Right lobe of liver (tissue), 6 donors: ENCODE measurements around the gene GTSE1. TPM values are rescaled to one million over a fixed set of nuclear protein-coding genes. Genes with fewer than 3 reads are reported as not detected.
A peak's percentile ranks its signal among the peaks of the same experiment; 100 is the strongest.

Source experiments
- ATAC-seq, 4 donors: fragments of 200-7000 bp; cut with Tn5 transposase; one replicate each; pipeline ENCODE4 v1.9.1; 2020; ENCODE audit warnings: mild to moderate bottlenecking in 4 of 4, moderate library complexity in 4 of 4
- DNase-seq, 3 donors: peaks; one replicate each; pipeline ENCODE4 v3.0.0-alpha.2; 2020
- H3K27ac ChIP-seq, 3 donors: fragments of 200-600 bp; one replicate each; pipeline ENCODE4 v1.8.0; 2022
- H3K27me3 ChIP-seq, 2 donors: fragments of 200-600 bp; one replicate each; pipeline ENCODE4 v1.8.0; 2022
- H3K36me3 ChIP-seq, 4 donors: fragments of 200-600 bp; sonication (generic) in 1 of 4; one replicate each; pipeline versions ENCODE4 v1.5.1 to v1.8.0; 2017 to 2022; ENCODE audit warnings: control low read depth in 1 of 4
- H3K4me1 ChIP-seq, 4 donors: fragments of 200-600 bp; sonication (generic) in 1 of 4; one replicate each; pipeline versions ENCODE4 v1.5.1 to v1.8.0; 2017 to 2022; ENCODE audit warnings: control low read depth in 1 of 4
- H3K4me3 ChIP-seq, 3 donors: fragments of 200-600 bp; one replicate each; pipeline ENCODE4 v1.8.0; 2022
- H3K9me3 ChIP-seq, 4 donors: fragments of 200-600 bp; sonication (generic) in 1 of 4; one replicate each; pipeline versions ENCODE4 v1.5.1 to v1.8.0; 2017 to 2022; ENCODE audit warnings: control low read depth in 1 of 4
- POLR2A ChIP-seq: fragments of 450-650 bp; IDR thresholded peaks from one replicate; pipeline ENCODE4 v1.6.1; 2017; ENCODE audit warnings: antibody characterized with exemption, mild to moderate bottlenecking
- WGBS: methylation state at CpG from one replicate; pipeline ENCODE4 v1.1.6; 2018; ENCODE audit warnings: low coverage, low lambda C conversion rate; ENCODE audit not compliant: insufficient coverage; ENCODE audit errors: missing lambda C conversion rate; 5-methylcytosine and 5-hydroxymethylcytosine counted together
- intact Hi-C, 2 donors: fragments of 100-400 bp; cut with DNase I; formaldehyde crosslinking; loops; one replicate each; pipeline versions ENCODE4 v1.11.2 to v1.14.1; 2022
- total RNA-seq, 6 experiments: library from RNA; depleted of rRNA in 2 of 6; stranded (reverse); fragments of >200 nt in 2 of 6; fragmentation: NEBNext Ultra II Directional in 3 of 6; extraction: Animal tissue kit (Norgen Biotek cat#: 25700) in 3 of 6; gene quantifications; one replicate each; pipeline versions ENCODE4 v1.1.0 to v1.2.4, GENCODE V29; 2016 to 2023
- TF ChIP-seq, protein P1 (sequence below), 4 donors: fragments of 200-600 bp in 3 of 4; fragments of 450-650 bp in 1 of 4; IDR thresholded peaks; one replicate each; pipeline versions ENCODE4 v1.5.1 to v1.8.0; 2016 to 2022; ENCODE audit warnings: antibody characterized with exemption in 4 of 4, mild to moderate bottlenecking in 2 of 4
- donor health status: DM: no; HTN: yes; CAD: no.
- donor health status: DM: no; HTN: no; CAD: no.
- donor health status: DM: no; HTN: no; CAD: no.
- donor health status: DM: no; HTN: yes; CAD: no.
- donor health status: DM: no; HTN: yes; CAD: no.

The GTSE1 gene
- total RNA-seq, 6 experiments from 2014 or later = 0.15 to 0.84 (median 0.52) TPM

DNA sequence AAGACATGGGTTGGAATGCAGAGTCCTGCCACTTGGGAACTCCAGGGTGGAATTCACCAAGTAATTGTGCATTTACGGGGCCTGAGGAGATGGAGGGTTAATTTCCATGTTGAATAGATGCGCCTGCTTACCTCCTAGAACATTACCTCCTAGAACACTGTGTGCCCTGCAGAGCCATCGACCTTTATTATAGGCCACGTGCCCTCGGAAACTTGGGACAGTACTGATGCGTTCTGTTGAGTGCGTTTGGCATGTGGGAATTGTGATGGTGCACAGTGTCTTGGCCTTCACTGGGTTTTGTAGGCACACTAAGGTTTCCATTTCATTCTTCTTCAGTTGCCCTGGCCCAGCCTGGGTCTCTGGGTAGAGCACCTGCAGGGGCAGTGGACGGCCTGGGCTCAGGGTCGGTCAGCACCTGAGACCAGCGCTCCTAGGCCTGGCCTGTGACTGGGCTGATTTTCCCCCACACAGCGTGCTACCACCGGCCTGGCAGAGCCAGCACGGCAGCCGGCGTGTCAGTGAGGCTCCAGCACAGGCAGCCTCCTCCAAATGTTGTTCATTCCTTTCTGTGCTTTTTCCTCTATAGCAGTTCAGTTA, 51.5 kb downstream of the GTSE1 start:
- TF ChIP-seq, protein P1, sequence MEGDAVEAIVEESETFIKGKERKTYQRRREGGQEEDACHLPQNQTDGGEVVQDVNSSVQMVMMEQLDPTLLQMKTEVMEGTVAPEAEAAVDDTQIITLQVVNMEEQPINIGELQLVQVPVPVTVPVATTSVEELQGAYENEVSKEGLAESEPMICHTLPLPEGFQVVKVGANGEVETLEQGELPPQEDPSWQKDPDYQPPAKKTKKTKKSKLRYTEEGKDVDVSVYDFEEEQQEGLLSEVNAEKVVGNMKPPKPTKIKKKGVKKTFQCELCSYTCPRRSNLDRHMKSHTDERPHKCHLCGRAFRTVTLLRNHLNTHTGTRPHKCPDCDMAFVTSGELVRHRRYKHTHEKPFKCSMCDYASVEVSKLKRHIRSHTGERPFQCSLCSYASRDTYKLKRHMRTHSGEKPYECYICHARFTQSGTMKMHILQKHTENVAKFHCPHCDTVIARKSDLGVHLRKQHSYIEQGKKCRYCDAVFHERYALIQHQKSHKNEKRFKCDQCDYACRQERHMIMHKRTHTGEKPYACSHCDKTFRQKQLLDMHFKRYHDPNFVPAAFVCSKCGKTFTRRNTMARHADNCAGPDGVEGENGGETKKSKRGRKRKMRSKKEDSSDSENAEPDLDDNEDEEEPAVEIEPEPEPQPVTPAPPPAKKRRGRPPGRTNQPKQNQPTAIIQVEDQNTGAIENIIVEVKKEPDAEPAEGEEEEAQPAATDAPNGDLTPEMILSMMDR (IDR thresholded peaks at IDR 0.05) = no peak
- WGBS = 91% methylated on average over 4 of the region's 15 CpGs
- Histone ChIP-seq H3K27ac (no peak overlapping the region), H3K4me1 (no peaks in the 10 kb centered on the region), H3K9me3 (no peaks in the 10 kb centered on the region), H3K4me3 (no peak overlapping the region), H3K27me3 (no peaks in the 10 kb centered on the region), H3K36me3 (peaks cover 0 to 90% (median 41%) of the 10 kb centered on the region in 4 donors)
- intact Hi-C loops = no loop called here
- ATAC-seq (no peak), DNase-seq (peak in 1 of 3 donors; percentile 27)

DNA sequence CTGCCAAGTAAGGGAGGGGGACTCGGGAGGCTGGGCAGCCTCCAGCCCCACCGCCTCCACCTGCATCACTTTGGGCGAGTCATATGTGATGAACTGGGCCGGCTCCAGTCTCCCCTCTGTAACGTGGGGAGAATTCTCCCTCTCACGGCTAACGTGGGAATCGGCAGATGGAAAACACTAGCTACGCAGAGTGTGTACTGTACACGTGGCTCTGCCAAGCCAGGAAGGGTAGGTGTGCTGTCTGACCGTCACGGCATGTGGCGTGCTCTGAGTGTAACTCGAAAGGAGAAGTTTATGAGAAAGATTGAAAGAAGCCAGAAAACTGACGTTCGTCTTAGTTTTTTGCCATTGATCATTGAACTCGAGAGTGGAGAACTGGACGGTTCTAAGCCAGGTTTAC, 52.6 kb downstream of the GTSE1 start:
- Histone ChIP-seq H3K4me1 (no peaks in the 10 kb centered on the region), H3K27ac (no peak overlapping the region), H3K27me3 (no peaks in the 10 kb centered on the region), H3K4me3 (no peak overlapping the region), H3K36me3 (peaks cover 0 to 81% (median 41%) of the 10 kb centered on the region in 4 donors), H3K9me3 (no peaks in the 10 kb centered on the region)
- TF ChIP-seq, protein P1 (IDR thresholded peaks at IDR 0.05) = no peak
- TF ChIP-seq POLR2A = no peak
- DNase-seq = peak in 1 of 3 donors; percentile 39
- intact Hi-C loops = no loop called here
- 74% methylated on average over 12 of the region's 18 CpGs for WGBS
- ATAC-seq = no peak

DNA sequence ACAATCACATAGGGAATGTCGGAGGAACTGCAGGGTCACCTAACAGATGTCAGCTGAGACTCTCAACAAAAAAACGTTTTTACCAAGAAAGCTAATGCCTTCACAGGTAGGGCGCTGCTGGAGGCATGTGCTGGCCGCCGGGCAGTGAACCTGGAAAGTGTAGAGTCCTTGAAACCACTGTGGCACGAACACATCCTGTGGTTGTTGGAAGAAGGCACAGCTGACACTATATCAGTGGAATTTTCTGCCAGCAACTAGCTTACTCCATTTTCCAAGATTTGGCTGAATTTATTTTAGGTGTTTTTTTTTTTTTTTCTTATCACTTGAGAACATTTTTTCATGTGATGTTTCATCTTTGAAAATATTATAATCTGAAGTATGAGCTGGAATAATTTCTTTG, 53.0 kb downstream of the GTSE1 start:
- no peak for TF ChIP-seq POLR2A
- TF ChIP-seq, protein P1 (IDR thresholded peaks at IDR 0.05) = no peak
- ATAC-seq (no peak), DNase-seq (peak in 1 of 3 donors; percentile 7)
- H3K9me3 ChIP-seq = no peaks in the 10 kb centered on the region
- H3K36me3 ChIP-seq = peaks cover 0 to 77% (median 41%) of the 10 kb centered on the region in 4 donors
- H3K27ac ChIP-seq = no peak overlapping the region
- 78% methylated on average over 4 of the region's 6 CpGs for WGBS
- intact Hi-C loops = no loop called here
- no peaks in the 10 kb centered on the region for H3K27me3 ChIP-seq
- no peak overlapping the region for H3K4me3 ChIP-seq
- H3K4me1 ChIP-seq = no peaks in the 10 kb centered on the region

DNA sequence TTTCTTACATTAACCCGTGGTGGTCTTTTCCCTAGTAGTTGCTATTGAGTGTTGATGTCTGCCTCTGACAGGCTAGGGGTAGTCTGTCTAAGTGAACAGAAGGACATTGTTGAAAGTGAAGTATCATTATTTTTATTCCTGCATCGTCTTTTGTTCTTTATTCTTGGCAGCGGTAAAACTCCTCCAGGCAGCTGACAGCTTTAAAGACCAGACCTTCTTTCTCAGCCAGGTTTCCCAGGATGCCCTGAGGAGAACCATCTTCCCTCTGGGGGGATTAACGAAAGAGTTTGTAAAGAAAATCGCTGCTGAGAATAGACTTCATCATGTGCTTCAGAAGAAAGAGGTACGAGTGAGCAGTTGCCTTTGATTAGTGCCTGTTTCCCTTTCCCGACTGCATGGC, 53.5 kb downstream of the GTSE1 start:
- no peak overlapping the region for H3K27ac ChIP-seq
- 78% methylated on average over 5 of the region's 7 CpGs for WGBS
- DNase-seq = no peak
- H3K27me3 ChIP-seq = no peaks in the 10 kb centered on the region
- H3K36me3 ChIP-seq = peaks cover 0 to 74% (median 39%) of the 10 kb centered on the region in 4 donors
- intact Hi-C loops = no loop called here
- H3K4me3 ChIP-seq = no peak overlapping the region
- ATAC-seq = no peak
- TF ChIP-seq, protein P1 (IDR thresholded peaks at IDR 0.05) = no peak
- TF ChIP-seq POLR2A = no peak
- no peaks in the 10 kb centered on the region for H3K9me3 ChIP-seq
- no peaks in the 10 kb centered on the region for H3K4me1 ChIP-seq

DNA sequence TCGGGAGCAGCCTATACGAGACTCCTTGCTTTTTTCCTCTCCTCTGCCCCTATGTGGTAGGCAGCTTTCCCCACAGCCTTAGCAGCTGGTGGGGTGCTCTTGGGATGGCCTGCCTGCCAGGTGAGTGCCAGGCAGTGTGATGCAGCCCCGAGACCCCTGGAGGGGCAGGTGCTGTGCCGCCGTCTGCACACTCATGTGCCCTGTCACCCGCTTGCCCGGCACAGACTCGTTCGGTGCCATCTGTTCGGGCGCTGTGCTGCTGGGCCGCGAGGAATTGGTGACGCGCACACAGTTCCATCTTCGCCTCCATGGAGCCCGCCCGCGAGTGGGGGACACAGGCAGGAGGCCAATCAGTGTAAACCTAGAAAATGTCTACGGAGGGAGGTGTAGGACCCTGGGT, 54.0 kb downstream of the GTSE1 start:
- Histone ChIP-seq H3K27me3 (no peaks in the 10 kb centered on the region), H3K9me3 (no peaks in the 10 kb centered on the region), H3K27ac (no peak overlapping the region), H3K36me3 (peaks cover 0 to 73% (median 36%) of the 10 kb centered on the region in 4 donors), H3K4me1 (no peaks in the 10 kb centered on the region), H3K4me3 (no peak overlapping the region)
- DNase-seq (no peak), ATAC-seq (no peak)
- intact Hi-C loops = no loop called here
- 84% methylated on average over 6 of the region's 20 CpGs for WGBS
- TF ChIP-seq, protein P1 (IDR thresholded peaks at IDR 0.05) = no peak
- no peak for TF ChIP-seq POLR2A
